ENCODE measurements around the gene SCAF1.

SCAF1 gene

GRCh38 chr19:49685845-49686332 lies 43.9 kb downstream of the SCAF1 start:
- DNase-seq (ENCODE audit: low spot score) = no peak

- no peak for DNase-seq (ENCODE audit: low spot score)
These were observed 44.6 kb downstream of the SCAF1 start for GRCh38 chr19:49686503-49687088.

GRCh38 chr19:49687150-49687549 lies 45.1 kb downstream of the SCAF1 start:
- no peak for DNase-seq (ENCODE audit: low spot score)

GRCh38 chr19:49687566-49688316 lies 45.7 kb downstream of the SCAF1 start:
- DNase-seq (ENCODE audit: low spot score) = no peak

GRCh38 chr19:49688531-49689132 lies 46.6 kb downstream of the SCAF1 start:
- no peak for DNase-seq (ENCODE audit: low spot score)

GRCh38 chr19:49689133-49690078 lies 47.4 kb downstream of the SCAF1 start, which contains the start of gene ADM5:
ADM5 (plus strand) TSS chr19:49689594; CDS start chr19:49689838, 244 bp downstream.
- no peak for DNase-seq (ENCODE audit: low spot score)

GRCh38 chr19:49690079-49690655 lies 48.2 kb downstream of the SCAF1 start:
- no peak for DNase-seq (ENCODE audit: low spot score)

GRCh38 chr19:49690656-49691242 lies 48.7 kb downstream of the SCAF1 start, which contains the start of gene CPT1C:
CPT1C (plus strand) TSS chr19:49691116; CDS start chr19:49692253, 1,137 bp downstream.
- DNase-seq (ENCODE audit: low spot score) = peak; percentile 53

GRCh38 chr19:49691243-49692146 lies 49.5 kb downstream of the SCAF1 start:
- DNase-seq (ENCODE audit: low spot score) = no peak

GRCh38 chr19:49692147-49692506 lies 50.1 kb downstream of the SCAF1 start:
- DNase-seq (ENCODE audit: low spot score) = no peak

GRCh38 chr19:49696115-49696514 lies 54.1 kb downstream of the SCAF1 start:
- no peak for DNase-seq (ENCODE audit: low spot score)

GRCh38 chr19:49696865-49697264 lies 54.9 kb downstream of the SCAF1 start:
- DNase-seq (ENCODE audit: low spot score) = no peak

- DNase-seq (ENCODE audit: low spot score) = no peak
These were observed 57.4 kb downstream of the SCAF1 start for GRCh38 chr19:49699364-49699763.

- no peak for DNase-seq (ENCODE audit: low spot score)
These were observed 58.6 kb downstream of the SCAF1 start for GRCh38 chr19:49700563-49700962.

GRCh38 chr19:49701271-49701786 lies 59.3 kb downstream of the SCAF1 start:
- DNase-seq (ENCODE audit: low spot score) = no peak

- no peak for DNase-seq (ENCODE audit: low spot score)
These were observed 63.1 kb downstream of the SCAF1 start for GRCh38 chr19:49704888-49705642.

- no peak for DNase-seq (ENCODE audit: low spot score)
These were observed 63.9 kb downstream of the SCAF1 start for GRCh38 chr19:49705919-49706318.

All from activated CD4-positive, alpha-beta T cell treated with anti-CD3 and anti-CD28 coated beads, Interleukin-2, Interleukin-4, amounts not matched to agents 100 ng/mL and 50 ng/mL, durations not matched to agents 16 hours and 8 hours (primary cell).